ENCODE data around the gene SREBF2.

Gene SREBF2

GRCh38 chr22:41838842-41839618 is 6.1 kb downstream of the SREBF2 start:
- Histone ChIP-seq H3K27ac (replicated peaks) (no peak overlapping the region), H3K4me3 (replicated peaks; ENCODE audit: insufficient read depth, low read length) (no peak overlapping the region), H3K27me3 (ENCODE audit: insufficient read depth, poor library complexity, severe bottlenecking) (no peaks in the 10 kb centered on the region)
- DNase-seq (ENCODE audit: low read depth in 1 of 2, low spot score in 1 of 2), result no peak
- TF ChIP-seq SPI1 (IDR thresholded peaks at IDR 0.05; ENCODE audit: borderline replicate concordance, low read depth) (no peak), REST (IDR thresholded peaks at IDR 0.05; ENCODE audit: insufficient replicate concordance, low read depth) (no peak), GABPA (IDR thresholded peaks at IDR 0.05; ENCODE audit: low read depth) (no peak), CTCF (IDR thresholded peaks at IDR 0.05; ENCODE audit: insufficient read depth, low read length) (no peak), POLR2AphosphoS5 (IDR thresholded peaks at IDR 0.05; ENCODE audit: low read depth) (no peak)

DNA sequence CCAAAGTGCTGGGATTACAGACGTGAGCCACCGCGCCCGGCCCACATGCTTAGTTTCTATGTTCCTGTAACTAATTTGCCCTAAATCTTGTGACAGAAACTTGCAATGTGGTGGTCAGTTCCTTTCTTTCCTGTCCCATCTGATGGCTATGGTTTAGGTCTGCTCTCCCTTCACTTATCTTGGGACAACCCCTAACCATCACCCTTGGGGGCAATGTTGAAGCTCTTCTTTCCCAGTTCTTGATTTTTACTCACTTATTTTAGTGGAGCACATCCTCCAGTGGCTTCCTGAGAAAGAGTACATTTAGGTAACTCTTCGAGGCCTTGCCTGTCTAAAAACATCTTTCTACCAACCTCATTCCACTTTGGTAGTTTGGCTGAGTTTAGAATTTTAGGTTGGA is 7.3 kb downstream of the SREBF2 start:
- Histone ChIP-seq H3K4me3 (replicated peaks; ENCODE audit: insufficient read depth, low read length) (no peak overlapping the region), H3K27ac (replicated peaks) (no peak overlapping the region), H3K27me3 (ENCODE audit: insufficient read depth, poor library complexity, severe bottlenecking) (no peaks in the 10 kb centered on the region)
- no peak for DNase-seq (ENCODE audit: low read depth in 1 of 2, low spot score in 1 of 2)
- TF ChIP-seq SPI1 (IDR thresholded peaks at IDR 0.05; ENCODE audit: borderline replicate concordance, low read depth) (no peak), REST (IDR thresholded peaks at IDR 0.05; ENCODE audit: insufficient replicate concordance, low read depth) (no peak), CTCF (IDR thresholded peaks at IDR 0.05; ENCODE audit: insufficient read depth, low read length) (no peak), POLR2AphosphoS5 (IDR thresholded peaks at IDR 0.05; ENCODE audit: low read depth) (no peak), GABPA (IDR thresholded peaks at IDR 0.05; ENCODE audit: low read depth) (no peak)

DNA sequence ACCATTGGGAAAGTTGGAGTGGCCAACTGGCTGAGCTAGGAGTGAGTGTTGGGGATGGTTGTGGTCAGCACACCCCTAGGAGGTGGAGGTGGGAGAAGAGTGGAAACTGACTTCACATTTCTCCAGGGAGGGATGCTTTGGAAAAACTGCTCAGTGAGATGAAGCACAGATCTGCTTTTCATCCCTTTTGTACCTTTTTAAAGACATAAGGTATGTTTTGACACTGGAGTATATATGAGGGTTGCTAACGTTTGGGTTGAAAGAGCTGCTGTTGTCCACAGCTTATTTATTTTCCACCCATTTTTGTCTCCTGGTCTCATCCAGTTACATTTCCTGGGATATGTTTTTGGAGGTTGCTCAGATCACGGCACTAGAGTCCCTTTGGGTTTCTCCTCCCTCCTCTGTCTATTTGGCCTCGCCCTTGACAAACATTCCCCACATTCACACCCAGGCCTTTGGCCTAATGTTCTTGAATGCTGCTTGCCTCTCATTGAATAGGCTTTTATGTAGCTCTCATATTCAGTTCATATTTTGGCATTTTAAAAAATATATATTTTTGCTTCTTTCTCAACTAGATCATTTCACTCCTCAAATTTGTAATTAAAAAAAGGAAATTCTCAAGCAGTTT is 8.3 kb downstream of the SREBF2 start:
- no peak overlapping the region for H3K27ac ChIP-seq (replicated peaks)
- TF ChIP-seq POLR2AphosphoS5 (IDR thresholded peaks at IDR 0.05; ENCODE audit: low read depth) (no peak), CTCF (IDR thresholded peaks at IDR 0.05; ENCODE audit: insufficient read depth, low read length) (no peak), SPI1 (IDR thresholded peaks at IDR 0.05; ENCODE audit: borderline replicate concordance, low read depth) (no peak), GABPA (IDR thresholded peaks at IDR 0.05; ENCODE audit: low read depth) (no peak), REST (IDR thresholded peaks at IDR 0.05; ENCODE audit: insufficient replicate concordance, low read depth) (no peak)
- no peak for DNase-seq (ENCODE audit: low read depth in 1 of 2, low spot score in 1 of 2)

More for the DNA sequence above, 8.3 kb downstream of the SREBF2 start:
- Histone ChIP-seq H3K4me3 (replicated peaks; ENCODE audit: insufficient read depth, low read length) (no peak overlapping the region), H3K27me3 (ENCODE audit: insufficient read depth, poor library complexity, severe bottlenecking) (no peaks in the 10 kb centered on the region)

All from HL-60 (cell line).